M059J (cell line): ENCODE measurements around the gene GPR31. TPM values are rescaled to one million over a fixed set of nuclear protein-coding genes. Genes with fewer than 3 reads are reported as not detected.

ENCODE experiments used
- DNase-seq: peaks from one replicate; pipeline ENCODE4 v3.0.0-alpha.2; 2012; ENCODE audit warnings: low read depth
- total RNA-seq: library from RNA; depleted of rRNA; stranded (reverse); fragments of >200 nt; shearing (Covaris generic); gene quantifications from 2 replicates; pipeline ENCODE4 v1.2.3, GENCODE V29; 2014; rRNA removed

The GPR31 gene
- total RNA-seq, 1 experiment from 2014 or later: not detected

DNA sequence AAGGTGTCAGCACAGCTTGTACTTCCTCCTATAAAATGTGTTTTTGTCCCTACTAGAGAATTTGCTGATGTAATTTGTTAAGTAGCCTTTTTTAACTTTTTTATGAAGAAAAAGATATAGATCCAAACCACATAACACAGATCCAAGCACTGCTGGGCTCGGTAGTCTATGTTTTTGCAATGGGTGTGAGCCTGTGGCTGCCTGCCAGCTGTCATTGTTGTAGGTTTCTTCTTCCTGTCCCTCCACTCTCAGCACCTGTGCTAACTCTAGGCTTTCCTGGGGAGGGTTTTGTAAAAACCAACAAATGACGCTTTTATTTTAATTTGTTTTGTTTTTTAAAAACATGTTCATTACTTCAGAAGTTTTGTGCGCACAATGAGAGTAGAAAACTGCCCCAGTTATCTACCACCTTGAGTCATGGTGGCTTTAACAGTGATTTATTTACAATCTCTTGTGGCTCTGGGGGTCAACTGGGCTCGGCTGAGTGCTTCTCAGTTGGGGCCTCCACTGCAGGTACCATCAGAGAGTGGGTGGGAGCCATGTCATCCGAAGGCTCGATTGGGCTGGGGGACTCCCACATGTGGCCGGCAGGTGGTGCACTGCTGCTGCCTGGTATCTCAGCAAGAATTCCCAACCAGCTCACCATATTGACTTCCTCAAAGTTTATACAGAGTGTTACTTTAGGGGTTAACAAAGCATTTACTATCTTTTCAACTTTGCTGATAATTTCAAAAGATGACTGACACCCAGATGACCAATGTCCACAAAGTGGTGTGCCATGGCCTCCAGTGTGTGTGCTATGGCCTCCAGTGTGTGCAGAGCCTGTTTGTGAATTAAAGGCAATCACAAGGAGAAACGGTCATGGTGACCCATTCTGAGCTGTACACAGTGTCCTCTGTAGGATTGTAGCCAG, 37.9 kb downstream of the GPR31 start:
- DNase-seq: no peak

DNA sequence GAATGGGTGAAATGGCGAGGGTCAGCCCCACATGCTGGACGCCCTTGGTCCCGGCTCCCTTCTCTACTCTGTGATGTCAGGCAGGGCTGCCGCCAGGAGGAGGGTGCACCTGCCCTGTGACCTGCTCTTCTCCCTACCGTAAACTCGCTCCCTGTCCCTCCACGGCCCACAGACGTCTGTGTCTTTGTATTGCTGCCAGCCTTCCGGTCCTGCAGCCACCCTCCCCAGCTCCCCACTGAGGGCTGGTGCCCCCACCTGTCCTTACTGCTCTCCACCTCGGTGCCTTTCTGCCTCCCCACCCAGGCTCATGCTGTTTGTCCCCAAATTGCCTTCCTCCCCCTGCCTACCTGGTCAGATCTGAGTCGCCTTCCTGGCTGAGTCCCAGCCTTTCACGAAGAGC, 38.9 kb downstream of the GPR31 start:
- DNase-seq: no peak

DNA sequence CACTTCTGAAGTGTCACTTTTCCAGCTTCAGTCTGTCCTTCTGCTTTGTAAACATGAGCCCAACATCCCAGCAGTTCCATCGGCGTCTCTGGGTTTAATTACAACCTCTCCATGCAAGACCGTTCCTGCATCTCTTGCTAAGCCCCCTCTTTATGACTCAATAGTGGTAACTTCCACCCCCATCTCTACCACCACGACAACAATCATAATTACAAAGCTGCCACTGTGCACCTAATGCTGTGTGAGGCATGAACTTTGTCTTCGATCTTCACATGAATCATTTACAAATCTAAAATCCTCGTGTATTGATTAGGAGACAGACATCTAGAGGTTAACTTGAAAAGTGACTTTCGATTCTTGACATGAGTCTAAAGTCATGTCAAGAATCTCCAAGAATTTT, 39.8 kb downstream of the GPR31 start:
- no peak for DNase-seq

DNA sequence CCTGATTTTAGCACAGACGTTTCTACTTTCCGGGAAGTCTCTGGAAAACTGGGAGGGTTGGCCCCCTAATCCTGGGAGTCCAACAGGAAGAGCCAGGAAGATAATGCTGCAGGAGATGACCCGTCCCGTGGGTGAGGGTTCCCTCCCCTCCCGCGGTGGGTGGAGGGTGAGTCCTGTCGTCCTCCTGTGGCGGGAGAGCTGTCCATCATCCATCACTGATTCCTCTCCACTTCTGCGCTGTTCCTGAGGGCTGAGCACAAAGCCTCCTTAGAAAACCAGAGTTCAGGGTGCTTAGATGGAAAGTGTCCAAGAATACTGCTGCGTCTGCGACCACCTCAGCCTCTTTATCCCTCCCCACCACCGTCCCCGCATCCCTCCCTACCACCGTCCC, 40.9 kb downstream of the GPR31 start:
- DNase-seq: no peak

DNA sequence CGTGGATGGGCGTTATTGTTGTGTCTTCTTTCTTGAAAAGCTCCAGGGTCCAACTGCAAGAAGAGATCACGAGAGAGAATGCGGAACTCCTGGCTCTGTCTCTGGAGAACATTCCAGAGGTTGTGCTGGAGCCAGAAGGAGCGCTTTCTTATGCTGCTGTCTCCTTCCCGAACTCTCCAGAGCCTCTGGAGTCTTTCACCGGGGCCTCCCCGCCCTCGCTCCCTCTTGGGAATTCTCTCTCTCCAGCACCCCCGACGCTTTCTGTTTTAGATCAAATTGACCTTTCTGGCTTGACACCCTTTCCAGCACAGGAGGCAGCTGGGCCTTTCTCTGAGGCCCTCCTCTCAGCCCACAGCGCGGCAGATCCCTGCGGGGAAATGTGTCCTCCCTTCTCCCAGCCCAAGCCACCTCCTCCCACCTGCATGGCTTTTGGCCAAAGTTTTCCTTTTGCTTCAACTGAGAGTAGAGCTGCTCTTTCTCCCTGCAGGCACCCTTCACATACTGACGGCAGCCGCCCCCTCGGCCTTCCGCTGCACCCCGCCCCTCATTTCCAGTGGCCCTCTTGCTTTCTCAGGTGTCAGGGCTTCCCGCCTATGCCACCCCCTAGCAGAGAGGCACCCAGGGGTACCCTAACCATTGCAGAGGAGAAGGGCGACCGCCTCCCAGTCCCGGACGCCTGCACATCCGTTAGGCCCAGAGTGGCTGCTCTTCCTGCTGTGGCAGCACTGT, 41.5 kb downstream of the GPR31 start:
- DNase-seq: no peak

DNA sequence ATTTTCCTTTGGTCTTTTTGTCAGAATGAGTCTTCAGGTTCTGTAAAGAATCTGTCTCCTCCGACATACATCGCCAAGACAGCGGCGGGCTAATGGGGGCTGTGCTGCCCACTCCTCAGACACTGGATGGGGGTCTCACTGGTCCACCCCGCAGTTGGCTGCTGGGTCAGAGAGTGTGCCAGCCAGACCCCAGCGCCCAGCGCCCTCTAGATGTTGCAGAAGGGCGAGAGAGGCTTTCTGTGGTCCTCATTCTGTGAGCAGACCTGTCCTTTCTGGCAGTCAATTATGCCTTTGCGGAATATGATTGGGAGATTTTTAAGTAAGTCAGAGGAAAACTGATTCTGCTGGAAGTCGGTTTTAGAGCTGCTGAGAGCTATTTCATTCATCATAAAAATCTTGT, 42.7 kb downstream of the GPR31 start:
- DNase-seq: no peak

DNA sequence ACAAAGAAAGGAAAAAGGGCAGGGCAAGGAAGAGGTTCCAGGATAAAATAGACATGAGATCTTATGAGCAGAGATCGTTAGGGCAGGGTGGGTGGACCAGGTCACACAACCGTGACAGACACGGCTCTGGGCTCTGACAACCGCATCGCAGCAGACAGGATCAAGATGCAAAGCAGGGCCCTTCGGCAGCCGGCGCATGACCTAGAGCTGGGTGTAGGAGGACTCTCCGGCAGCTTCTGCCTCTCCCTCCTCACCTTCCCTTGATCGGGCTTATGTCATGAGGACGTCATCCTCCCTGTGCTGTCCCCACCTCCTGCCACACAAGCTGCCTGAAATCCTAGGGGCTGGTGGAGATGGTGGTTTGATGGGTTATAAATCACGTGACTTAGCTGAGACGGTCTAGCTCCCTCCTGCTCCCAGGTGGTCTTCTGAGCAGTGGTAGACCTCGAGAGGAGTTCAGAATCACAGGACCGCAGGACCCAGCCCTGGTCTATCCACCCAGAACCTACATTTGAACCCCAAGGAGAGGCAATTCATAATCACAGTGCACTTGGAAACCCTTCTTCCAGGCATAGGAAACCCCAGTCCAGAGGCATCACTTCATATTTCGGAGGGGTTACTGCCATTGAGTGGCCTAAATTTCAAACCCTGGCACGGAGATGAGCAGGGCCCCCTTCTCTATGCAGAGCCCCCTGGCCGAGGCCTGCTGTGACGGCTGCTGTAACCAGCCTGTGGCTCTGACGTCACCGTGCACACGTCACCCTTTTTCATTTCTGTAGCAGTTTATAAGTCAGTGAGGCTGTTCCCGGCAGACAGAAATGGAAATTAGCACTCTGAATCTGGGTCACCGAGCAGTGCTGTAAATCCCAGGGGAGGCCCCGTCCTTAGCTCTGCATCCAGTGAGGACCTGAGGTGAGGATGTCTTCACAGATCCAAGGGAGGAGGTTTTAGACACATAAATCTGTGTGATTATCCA, 43.6 kb downstream of the GPR31 start:
- no peak for DNase-seq

- no peak for DNase-seq
These were observed 44.6 kb downstream of the GPR31 start for GRCh38 chr6:167113047-167113754.

DNA sequence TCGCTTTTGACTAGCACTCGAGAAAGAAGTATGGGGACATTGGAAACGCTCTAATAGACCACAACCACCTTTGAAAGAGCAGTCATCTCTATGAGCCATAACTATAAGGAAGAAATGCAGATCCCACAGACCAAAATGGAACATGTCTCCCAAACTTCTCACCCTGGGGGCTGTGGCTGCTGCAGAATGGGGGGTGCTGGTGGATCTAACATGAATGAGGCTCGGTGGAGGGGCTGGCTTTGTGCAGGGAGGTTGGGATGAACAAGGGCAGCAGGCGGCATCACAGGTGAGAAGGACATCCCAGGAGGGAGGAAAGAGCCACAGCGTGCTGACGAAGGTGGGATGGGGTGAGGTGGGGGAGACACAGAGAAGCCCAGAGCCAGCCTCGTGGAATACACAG, 45.4 kb downstream of the GPR31 start:
- no peak for DNase-seq

DNA sequence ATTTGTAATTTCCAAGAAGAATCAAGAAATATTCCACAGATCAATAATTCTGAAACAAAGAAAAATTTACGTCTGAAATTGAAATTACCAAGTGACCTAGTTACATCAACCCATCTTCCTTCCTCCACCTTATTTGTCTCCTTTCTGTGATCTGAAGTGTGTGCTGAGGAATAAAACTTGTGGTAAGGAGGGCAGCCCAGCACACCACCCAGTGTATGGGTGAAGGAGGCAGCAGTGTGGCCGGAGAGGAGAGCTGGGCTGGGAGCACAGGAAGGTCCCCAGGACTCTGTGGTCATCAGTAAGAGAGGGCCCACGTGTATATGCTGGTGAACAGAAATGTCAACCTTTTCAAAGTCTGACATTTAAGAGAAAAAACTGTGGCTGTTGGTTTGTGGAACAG, 46.2 kb downstream of the GPR31 start:
- DNase-seq: no peak

DNA sequence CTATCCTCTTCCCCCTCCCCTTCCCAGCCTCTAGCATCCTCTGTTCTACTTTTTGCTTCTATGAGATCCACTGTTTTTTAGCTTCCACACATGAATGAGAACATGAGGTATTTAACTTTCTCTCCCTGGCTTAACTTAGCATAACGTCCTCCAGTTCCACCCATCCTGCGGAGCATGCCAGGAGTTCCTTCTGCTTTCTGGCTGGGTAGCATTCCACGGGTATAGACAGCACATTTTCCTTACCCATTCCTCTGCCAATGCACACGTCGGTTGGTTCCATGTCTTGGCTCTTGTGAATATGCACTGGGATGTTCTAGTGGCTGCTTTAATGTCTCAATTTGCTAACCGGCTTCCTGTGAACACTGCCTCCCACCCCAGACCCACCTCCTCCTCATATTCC, 48.1 kb downstream of the GPR31 start:
- no peak for DNase-seq

GRCh38 chr6:167108278-167108677, 49.5 kb downstream of the GPR31 start:
- DNase-seq: no peak

- no peak for DNase-seq
These were observed 50.0 kb downstream of the GPR31 start for GRCh38 chr6:167107787-167108186.

- no peak for DNase-seq
These were observed 51.4 kb downstream of the GPR31 start for GRCh38 chr6:167106406-167106805.

Other genes with a start within 250 kb of the GPR31 start
- 31.7 and 33.3 TPM in 2 replicates for gene RNASET2, start 201.4 kb downstream of the GPR31 start, total RNA-seq
- gene CEP43, start 158.6 kb downstream of the GPR31 start, total RNA-seq: 30.8 and 37.2 TPM in 2 replicates
- 0.57 TPM in 1 of 2 replicates, not detected in the other for gene CCR6, start 34.9 kb downstream of the GPR31 start, total RNA-seq
- gene UNC93A, start 133.3 kb upstream of the GPR31 start, total RNA-seq: not detected in 2 replicates
- gene TTLL2, start 167.1 kb upstream of the GPR31 start, total RNA-seq: not detected in 2 replicates